Mesothelial cell of epicardium (in vitro differentiated cells): Measurements from ENCODE around the gene TTC28. TPM values are rescaled to one million over a fixed set of nuclear protein-coding genes. Genes with fewer than 3 reads are reported as not detected.
A peak's percentile ranks its signal among the peaks of the same experiment; 100 is the strongest.

Experiments used
- DNase-seq, 2 experiments: peaks; one replicate each; pipeline ENCODE4 v3.0.0; 2021; ENCODE audit warnings: low spot score in 2 of 2; ENCODE audit not compliant: unreplicated experiment in 2 of 2
- H3K27ac Mint-ChIP-seq: 2 replicates; pipeline ENCODE4 v1.8.0; 2021; ENCODE audit warnings: mixed read lengths
- H3K27me3 Mint-ChIP-seq: 2 replicates; pipeline ENCODE4 v1.8.0; 2021; ENCODE audit warnings: low read depth, mixed read lengths
- H3K36me3 Mint-ChIP-seq: 2 replicates; pipeline ENCODE4 v1.8.0; 2021; ENCODE audit warnings: mixed read lengths
- H3K4me1 Mint-ChIP-seq: 2 replicates; pipeline ENCODE4 v1.8.0; 2021; ENCODE audit warnings: mixed read lengths
- H3K4me3 Mint-ChIP-seq: 2 replicates; pipeline ENCODE4 v1.8.0; 2021; ENCODE audit warnings: mild to moderate bottlenecking, moderate library complexity, mixed read lengths
- H3K9me3 Mint-ChIP-seq: 2 replicates; pipeline ENCODE4 v1.8.0; 2021; ENCODE audit warnings: mixed read lengths
- CTCF ChIP-seq: fragments of 200-600 bp; sonication (generic); IDR thresholded peaks from one replicate; pipeline ENCODE4 v1.5.0; 2021; ENCODE audit warnings: antibody characterized with exemption; ENCODE audit not compliant: unreplicated experiment
- microRNA-seq: library from miRNA; unstranded; fragments of <30 nt; microRNA quantifications from one replicate; pipeline ENCODE4 v1.2.0, GENCODE V29; 2021; ENCODE audit warnings: inconsistent platforms, mixed read lengths
- total RNA-seq: library from RNA; stranded (reverse); gene quantifications from 3 replicates; pipeline ENCODE4 v1.2.1, GENCODE V29; 2021

Gene TTC28
- total RNA-seq, 1 donor from 2014 or later = 95.9 TPM

DNA sequence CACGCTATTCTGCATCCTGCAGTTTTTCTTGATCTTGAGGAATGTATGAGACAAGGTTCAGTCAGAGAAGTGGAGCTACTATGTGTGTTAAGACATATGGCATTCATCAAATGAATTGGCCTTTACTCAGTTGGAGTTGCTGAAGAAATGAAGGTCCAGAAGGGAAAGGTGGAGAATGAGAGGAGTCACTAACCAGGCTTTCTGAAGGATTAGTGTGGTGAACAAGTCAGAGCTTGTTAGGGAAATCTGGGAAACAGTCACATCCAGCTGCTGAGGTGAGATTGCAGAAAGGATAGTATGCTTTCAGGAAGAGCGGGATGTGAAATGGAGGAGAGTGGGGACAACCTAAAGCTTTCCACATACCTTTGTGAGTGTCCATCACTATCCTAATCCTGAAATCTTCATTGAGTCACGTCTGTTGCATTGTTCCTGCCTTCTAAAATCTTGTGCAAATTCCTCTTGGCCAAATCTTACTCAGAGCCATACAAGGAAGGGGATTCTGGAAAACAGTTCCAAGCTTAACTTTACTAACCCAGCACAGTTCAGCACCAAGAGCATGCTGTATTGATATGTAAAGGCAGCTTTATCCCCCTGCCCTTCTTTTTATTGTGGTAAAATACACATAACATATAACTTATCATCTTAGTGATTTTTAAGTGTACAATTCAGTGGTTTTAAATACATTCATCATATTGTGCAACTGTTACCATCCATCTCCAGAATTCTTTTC is 749.1 kb downstream of the TTC28 start:
- Mint-ChIP-seq H3K27ac (peak overlapping the region; percentile 28), H3K27me3 (no peaks in the 10 kb centered on the region)
- DNase-seq = no peak

More for the DNA sequence above, 749.1 kb downstream of the TTC28 start:
- Mint-ChIP-seq H3K36me3 (peaks cover 30% of the 10 kb centered on the region), H3K9me3 (peaks cover 16% of the 10 kb centered on the region), H3K4me3 (no peak overlapping the region), H3K4me1 (peaks cover 18% of the 10 kb centered on the region)
- no peak for TF ChIP-seq CTCF

Small RNAs within 50 kb of the gene (microRNA-seq; reads per million reads assigned to microRNA genes)
- not detected for gene MIR5739

Other genes starting within 250 kb of the TTC28 start
- 22.9 to 25.0 TPM (median 24.2 TPM) in 3 replicates for gene CHEK2, start 62.0 kb upstream of the TTC28 start, total RNA-seq
- 15.0 to 18.7 TPM (median 15.7 TPM) in 3 replicates for gene HSCB, start 62.2 kb upstream of the TTC28 start, total RNA-seq
- 22.4 to 22.9 TPM (median 22.8 TPM) in 3 replicates for gene CCDC117, start 92.9 kb upstream of the TTC28 start, total RNA-seq
- 71.9 to 73.1 TPM (median 72.7 TPM) in 3 replicates for gene XBP1, start 120.7 kb upstream of the TTC28 start, total RNA-seq
- 35.9 to 37.3 TPM (median 36.4 TPM) in 3 replicates for gene ZNRF3, start 203.7 kb upstream of the TTC28 start, total RNA-seq